HFF-Myc (cell line): ENCODE data around the gene MLLT3.

Experiments
- DNase-seq: peaks from one replicate; pipeline ENCODE4 v3.0.0-alpha.2; 2011; ENCODE audit warnings: low read depth; ENCODE audit errors: extremely low read depth
- H3K4me3 ChIP-seq: replicated peaks from 2 replicates; pipeline ENCODE4 v1.5.1; 2011; ENCODE audit warnings: low read depth, mild to moderate bottlenecking, control low read depth, low read length
- TF ChIP-seq, protein P1 (sequence below): IDR thresholded peaks from 2 replicates; pipeline ENCODE4 v1.5.1; 2012; ENCODE audit warnings: mild to moderate bottlenecking, low read depth, low read length, control low read depth; ENCODE audit errors: missing control alignments

The MLLT3 gene

DNA sequence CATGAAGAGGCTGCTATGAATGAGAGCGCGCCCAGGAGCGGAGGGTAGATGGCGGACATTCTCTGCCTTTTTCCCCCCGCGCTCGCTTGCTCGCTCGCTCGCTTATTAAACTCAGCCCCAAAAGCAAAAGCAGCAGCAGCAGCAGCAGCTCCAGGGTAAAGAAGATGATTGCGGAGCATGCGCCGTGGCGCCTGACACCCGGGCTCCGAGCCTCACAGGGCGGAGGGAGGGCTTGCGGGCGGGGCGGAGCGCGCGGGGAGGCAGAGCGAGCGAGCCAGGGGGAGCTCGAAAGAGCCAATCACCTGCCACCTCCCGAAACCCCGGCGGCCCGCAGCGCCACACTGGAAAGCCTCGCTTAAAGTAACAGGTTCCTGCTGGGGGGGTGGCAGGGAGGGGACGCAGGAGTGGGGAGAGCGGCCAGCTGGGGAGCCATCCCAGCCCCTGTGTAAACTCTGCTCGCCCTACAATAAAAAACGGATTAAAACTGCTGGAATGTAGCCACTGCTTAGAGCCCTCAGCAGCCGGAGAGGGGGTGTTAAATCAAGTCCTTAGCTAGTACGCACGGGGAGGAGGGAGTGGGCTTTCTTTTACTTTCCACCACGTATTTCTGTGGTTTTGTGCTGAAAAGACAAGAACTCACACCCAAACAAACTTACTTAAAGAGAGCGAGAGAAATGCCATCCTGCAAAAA lies at the start of gene MLLT3:
Gene MLLT3 (minus strand): TSS at position 170 of the 691 bp plus-strand sequence.
- H3K4me3 ChIP-seq: peak within 1 kb of the TSS; percentile 91
- TF ChIP-seq, protein P1, sequence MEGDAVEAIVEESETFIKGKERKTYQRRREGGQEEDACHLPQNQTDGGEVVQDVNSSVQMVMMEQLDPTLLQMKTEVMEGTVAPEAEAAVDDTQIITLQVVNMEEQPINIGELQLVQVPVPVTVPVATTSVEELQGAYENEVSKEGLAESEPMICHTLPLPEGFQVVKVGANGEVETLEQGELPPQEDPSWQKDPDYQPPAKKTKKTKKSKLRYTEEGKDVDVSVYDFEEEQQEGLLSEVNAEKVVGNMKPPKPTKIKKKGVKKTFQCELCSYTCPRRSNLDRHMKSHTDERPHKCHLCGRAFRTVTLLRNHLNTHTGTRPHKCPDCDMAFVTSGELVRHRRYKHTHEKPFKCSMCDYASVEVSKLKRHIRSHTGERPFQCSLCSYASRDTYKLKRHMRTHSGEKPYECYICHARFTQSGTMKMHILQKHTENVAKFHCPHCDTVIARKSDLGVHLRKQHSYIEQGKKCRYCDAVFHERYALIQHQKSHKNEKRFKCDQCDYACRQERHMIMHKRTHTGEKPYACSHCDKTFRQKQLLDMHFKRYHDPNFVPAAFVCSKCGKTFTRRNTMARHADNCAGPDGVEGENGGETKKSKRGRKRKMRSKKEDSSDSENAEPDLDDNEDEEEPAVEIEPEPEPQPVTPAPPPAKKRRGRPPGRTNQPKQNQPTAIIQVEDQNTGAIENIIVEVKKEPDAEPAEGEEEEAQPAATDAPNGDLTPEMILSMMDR: no peak
- DNase-seq: peak; percentile 81

DNA sequence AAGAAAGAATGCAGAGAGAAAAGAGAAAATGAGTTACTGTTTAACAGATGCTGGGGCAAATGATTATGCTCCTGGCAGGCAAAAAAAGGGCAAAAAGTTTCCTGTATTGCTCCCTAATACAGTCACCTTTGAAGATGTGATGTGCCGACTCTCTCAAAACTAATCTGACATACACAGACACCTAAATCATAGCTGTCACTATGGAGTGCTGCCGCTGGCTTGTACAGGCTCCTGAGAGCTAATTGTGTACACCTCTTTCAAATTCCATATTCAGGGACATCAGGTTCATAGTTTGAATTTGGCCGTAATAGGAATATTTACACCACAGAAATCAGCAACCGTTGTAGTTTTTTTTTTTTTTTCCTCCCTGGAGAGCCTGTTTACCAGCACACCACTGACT lies 49.3 kb upstream of the MLLT3 start:
- TF ChIP-seq, protein P1: no peak
- H3K4me3 ChIP-seq: no peak overlapping the region
- DNase-seq: no peak

DNA sequence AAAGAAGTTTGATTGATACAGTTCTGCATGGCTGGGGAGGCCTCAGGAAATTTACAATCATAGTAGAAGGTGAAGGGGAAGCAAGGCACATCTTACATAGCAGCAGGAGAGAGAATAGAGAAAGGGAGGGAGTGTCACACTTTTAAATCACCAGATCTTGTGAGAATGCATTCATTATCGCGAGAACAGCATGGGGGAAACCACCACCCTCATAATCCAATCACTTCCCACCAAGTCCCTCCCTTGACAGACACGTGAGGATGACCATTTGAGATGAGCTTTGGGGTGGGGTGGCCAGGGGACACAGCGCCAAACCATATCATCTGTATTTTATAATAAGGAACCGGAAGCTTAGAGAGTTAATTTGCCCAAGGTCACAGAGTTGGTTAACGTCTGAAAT lies 48.1 kb upstream of the MLLT3 start:
- H3K4me3 ChIP-seq: no peak overlapping the region
- no peak for DNase-seq
- TF ChIP-seq, protein P1: no peak

DNA sequence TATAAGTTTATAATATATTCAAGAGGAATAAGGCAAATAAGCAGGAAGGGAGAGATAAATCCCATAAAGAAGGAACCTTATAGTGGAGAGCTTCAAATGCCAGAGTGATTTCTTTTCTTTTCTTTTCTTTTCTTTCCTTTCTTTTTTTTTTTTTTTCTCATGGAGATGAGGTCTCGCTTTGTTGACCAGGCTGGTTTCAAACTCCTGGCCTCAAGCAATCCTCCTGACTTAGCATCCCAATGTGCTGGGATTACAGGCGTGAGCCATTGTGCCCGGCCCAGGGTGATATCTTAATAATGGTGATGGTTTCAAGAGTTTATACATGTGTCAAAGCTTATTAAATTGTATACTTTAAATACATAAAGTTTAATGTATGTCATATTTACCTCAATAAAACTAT lies 42.2 kb upstream of the MLLT3 start:
- no peak for DNase-seq
- no peak overlapping the region for H3K4me3 ChIP-seq
- TF ChIP-seq, protein P1: no peak

DNA sequence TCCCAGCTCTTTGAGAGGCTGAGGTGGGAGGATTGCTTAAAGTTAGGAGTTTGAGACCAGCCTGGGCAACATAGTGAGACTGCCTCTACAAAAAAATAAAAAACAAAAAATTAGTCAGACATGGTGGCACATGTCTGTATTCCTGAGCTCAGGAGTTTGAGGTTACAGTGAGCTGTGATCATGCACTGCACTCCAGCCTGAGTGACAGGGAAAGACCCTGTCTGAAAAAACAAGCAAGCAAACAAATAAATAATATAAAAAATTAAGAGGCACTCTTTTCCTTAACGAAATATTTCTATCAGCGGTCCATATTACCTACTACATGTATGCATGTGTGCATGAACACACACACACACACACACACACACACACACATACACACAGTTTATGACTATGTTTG lies 40.8 kb upstream of the MLLT3 start:
- TF ChIP-seq, protein P1: no peak
- H3K4me3 ChIP-seq: no peak overlapping the region
- DNase-seq: no peak

DNA sequence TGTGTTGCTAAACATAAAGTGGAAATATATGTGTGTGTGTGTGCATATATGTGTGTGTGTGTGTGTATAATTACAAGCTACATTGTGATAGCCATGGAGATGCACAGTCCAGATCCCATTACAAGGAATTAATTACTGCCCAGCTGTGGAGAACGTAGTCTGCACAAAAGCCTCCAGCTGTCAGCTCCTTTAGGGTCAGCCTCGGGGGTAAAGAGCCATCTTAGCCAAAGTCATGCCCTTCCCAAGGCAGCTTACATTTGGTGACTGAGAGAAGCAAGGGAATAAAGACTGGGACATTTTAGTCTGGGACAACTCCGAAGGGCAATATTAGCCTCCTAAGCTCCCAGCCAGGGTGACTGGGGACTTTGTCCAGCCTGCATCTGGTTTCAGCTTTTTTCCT lies 39.9 kb upstream of the MLLT3 start:
- TF ChIP-seq, protein P1: no peak
- DNase-seq: no peak
- H3K4me3 ChIP-seq: no peak overlapping the region

DNA sequence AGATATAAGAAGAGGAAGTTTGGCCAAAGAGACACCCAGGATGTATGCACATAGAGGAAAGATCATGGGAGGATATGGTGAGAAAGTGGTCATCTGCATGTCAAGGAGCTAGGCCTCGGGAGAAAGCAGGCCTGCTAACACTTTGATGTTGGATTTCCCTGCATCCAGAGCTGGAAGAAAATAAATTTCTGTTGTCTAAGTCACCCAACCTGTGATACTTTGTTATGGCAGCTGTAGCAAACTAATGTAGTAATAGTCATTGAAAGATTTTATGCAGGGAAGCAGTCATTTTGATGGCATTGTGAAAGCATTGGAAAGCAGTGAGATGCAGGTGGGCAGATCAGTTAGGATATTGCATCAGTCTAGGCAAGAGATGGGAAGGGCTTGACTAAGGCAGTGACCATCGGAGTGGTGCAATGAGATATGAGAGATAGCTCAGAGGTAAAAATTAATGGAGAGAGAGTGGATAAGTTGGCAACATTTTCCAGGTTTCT lies 37.2 kb upstream of the MLLT3 start:
- DNase-seq: no peak
- no peak overlapping the region for H3K4me3 ChIP-seq
- TF ChIP-seq, protein P1: no peak
